GM12878 (cell line): Measurements from ENCODE around the gene HOXC9. TPM values are rescaled to one million over a fixed set of nuclear protein-coding genes. Genes with fewer than 3 reads are reported as not detected.

Experiments
- ATAC-seq: fragments of 200-7000 bp; cut with Tn5 transposase; 3 replicates; pipeline ENCODE4 v1.9.1; 2020; ENCODE audit warnings: mild to moderate bottlenecking, moderate library complexity
- BruUV-seq: library from RNA; stranded (reverse); fragments of 400-500 nt; replicated peaks from 2 replicates; lab custom pipeline; 2021; lab: Mats Ljungman, UMichigan
- CTCF ChIA-PET: fragments of 300-600 bp; sonication (Branson Sonifier 250); formaldehyde crosslinking; extraction: SDS; loops from one replicate; lab custom pipeline; 2021; ENCODE audit warnings: inconsistent platforms; lab: Yijun Ruan, JAX
- POLR2A ChIA-PET: fragments of 350-600 bp; formaldehyde crosslinking; extraction: SDS; loops from one replicate; lab custom pipeline; 2021; ENCODE audit warnings: inconsistent platforms; lab: Charles Lee
- RAD21 ChIA-PET: fragments of 300-600 bp; sonication (Branson Sonifier 250); formaldehyde crosslinking; loops from one replicate; lab custom pipeline; 2023; ENCODE audit warnings: antibody characterized with exemption; ENCODE audit not compliant: unreplicated experiment; lab: Charles Lee
- SMC1A ChIA-PET: fragments of 300-600 bp; sonication (Branson Sonifier 250); formaldehyde crosslinking; loops from one replicate; lab custom pipeline; 2023; ENCODE audit not compliant: unreplicated experiment, uncharacterized antibody; lab: Charles Lee
- DNase-seq: peaks from one replicate; pipeline ENCODE4 v3.0.0-alpha.2; 2011; ENCODE audit warnings: low read depth, low spot score
- FAIRE-seq: peaks from 3 replicates; lab custom pipeline; 2011; peaks lifted over from hg19 to GRCh38; lab: Jason Lieb, UNC
- H2AFZ ChIP-seq: 2 replicates; pipeline ENCODE4 v1.6.0; 2011; ENCODE audit warnings: low read depth, low read length, control low read depth; ENCODE audit not compliant: control insufficient read depth
- H3K27ac ChIP-seq: 2 replicates; pipeline ENCODE4 v1.5.1; 2011; ENCODE audit warnings: control low read depth; ENCODE audit not compliant: control insufficient read depth, insufficient read depth
- H3K27me3 ChIP-seq, 2 experiments: replicated peaks in 1 of 2; 2 replicates each; pipeline versions ENCODE4 v1.6.0 to v1.6.1; 2011; ENCODE audit warnings: low read length in 1 of 2; ENCODE audit not compliant: control insufficient read depth in 2 of 2, insufficient read depth in 2 of 2
- H3K36me3 ChIP-seq, 2 experiments: 2 replicates each; pipeline ENCODE4 v1.5.1; 2011; ENCODE audit warnings: low read length in 1 of 2; ENCODE audit not compliant: control insufficient read depth in 2 of 2, insufficient read depth in 2 of 2
- H3K4me1 ChIP-seq: 2 replicates; pipeline ENCODE4 v1.6.1; 2011; ENCODE audit warnings: mild to moderate bottlenecking, low read length, moderate library complexity, mixed read lengths; ENCODE audit not compliant: control insufficient read depth, insufficient read depth
- H3K4me2 ChIP-seq: 2 replicates; pipeline ENCODE4 v1.6.0; 2011; ENCODE audit warnings: control low read depth; ENCODE audit not compliant: control insufficient read depth, insufficient read depth
- H3K4me3 ChIP-seq: fragments of 200-600 bp; sonication (generic); 2 replicates; pipeline ENCODE4 v1.5.1; 2016
- H3K79me2 ChIP-seq: 2 replicates; pipeline ENCODE4 v1.6.0; 2011; ENCODE audit warnings: low read length; ENCODE audit not compliant: control insufficient read depth, insufficient read depth
- H3K9ac ChIP-seq: 2 replicates; pipeline ENCODE4 v1.8.0; 2011; ENCODE audit warnings: low read length, control low read depth, mixed read lengths; ENCODE audit not compliant: control insufficient read depth, insufficient read depth
- H3K9me3 ChIP-seq: replicated peaks from 3 replicates; pipeline ENCODE4 v1.5.1; 2011; ENCODE audit warnings: mild to moderate bottlenecking, low read length; ENCODE audit not compliant: control insufficient read depth, insufficient read depth
- H4K20me1 ChIP-seq: 2 replicates; pipeline ENCODE4 v1.6.0; 2011; ENCODE audit not compliant: control insufficient read depth, insufficient read depth
- BACH1 ChIP-seq: fragments of 450-650 bp; IDR thresholded peaks from 2 replicates; pipeline ENCODE4 v1.6.1; 2017; ENCODE audit warnings: mild to moderate bottlenecking, borderline replicate concordance
- BMI1 ChIP-seq: fragments of 450-650 bp; IDR thresholded peaks from 2 replicates; pipeline ENCODE4 v1.6.1; 2016; ENCODE audit warnings: mild to moderate bottlenecking, moderate library complexity, borderline replicate concordance
- CHD1 ChIP-seq: IDR thresholded peaks from 2 replicates; pipeline ENCODE4 v1.6.1; 2012; ENCODE audit warnings: low read depth, low read length, improper control_type of control experiment
- GABPA ChIP-seq: IDR thresholded peaks from 2 replicates; pipeline ENCODE4 v1.6.1; 2014; ENCODE audit warnings: antibody characterized with exemption, low read depth, mild to moderate bottlenecking, inconsistent platforms
- GATAD2B ChIP-seq: fragments of 450-650 bp; conservative IDR thresholded peaks from 2 replicates; pipeline ENCODE4 v1.6.1; 2017; ENCODE audit warnings: low read depth, mild to moderate bottlenecking, moderate library complexity
- HDAC6 ChIP-seq: fragments of 200-600 bp; sonication (generic); IDR thresholded peaks from one replicate; pipeline ENCODE4 v1.8.0; 2017; ENCODE audit warnings: antibody characterized with exemption; ENCODE audit not compliant: unreplicated experiment
- MEF2B ChIP-seq: fragments of 450-650 bp; IDR thresholded peaks from 2 replicates; pipeline ENCODE4 v1.6.1; 2018; ENCODE audit warnings: mild to moderate bottlenecking, moderate library complexity; ENCODE audit not compliant: partially characterized antibody, poor library complexity, severe bottlenecking
- MLLT1 ChIP-seq: fragments of 450-650 bp; IDR thresholded peaks from 2 replicates; pipeline ENCODE4 v1.6.1; 2016; ENCODE audit warnings: mild to moderate bottlenecking
- POLR2A ChIP-seq: IDR thresholded peaks from 2 replicates; pipeline ENCODE4 v1.6.1; 2011; ENCODE audit warnings: low read depth, mild to moderate bottlenecking, low read length
- RAD51 ChIP-seq: fragments of 450-650 bp; IDR thresholded peaks from 2 replicates; pipeline ENCODE4 v1.6.1; 2016; ENCODE audit warnings: moderate library complexity, mild to moderate bottlenecking, inconsistent platforms
- TAF1 ChIP-seq: IDR thresholded peaks from 2 replicates; pipeline ENCODE4 v1.6.1; 2011; ENCODE audit warnings: mild to moderate bottlenecking, low read depth, low read length, borderline replicate concordance
- YY1 ChIP-seq: IDR thresholded peaks from 2 replicates; pipeline ENCODE4 v1.6.1; 2011; ENCODE audit warnings: low read depth, mild to moderate bottlenecking, low read length
- ZNF687 ChIP-seq: fragments of 450-650 bp; IDR thresholded peaks from 2 replicates; pipeline ENCODE4 v1.6.1; 2017; ENCODE audit warnings: mild to moderate bottlenecking, moderate library complexity
- WGBS: methylation state at CpG from one replicate; pipeline ENCODE4 v1.1.6; 2016; ENCODE audit warnings: low lambda C conversion rate; ENCODE audit not compliant: insufficient replicate concordance, insufficient coverage; ENCODE audit errors: missing lambda C conversion rate; 5-methylcytosine and 5-hydroxymethylcytosine counted together
- in situ Hi-C: fragments of 300-500 bp; cut with MboI; formaldehyde crosslinking; loops from 9 replicates; pipeline ENCODE4 v1.14.3; 2018; ENCODE audit warnings: mixed read lengths
- intact Hi-C: fragments of 100-400 bp; cut with micrococcal nuclease; formaldehyde crosslinking; loops from one replicate; pipeline ENCODE4 v1.14.2; 2022; ENCODE audit not compliant: unreplicated experiment
- polyA plus RNA-seq, 11 experiments: library from polyadenylated mRNA; depleted of rRNA in 4 of 11; unstranded in 6 of 11; stranded (reverse) in 5 of 11; fragments of >200 nt; fragmentation: Nextera tagmentation in 4 of 11; fragmentation: Illumina TruSeq in 1 of 11; extraction: Ambion mirVana in 4 of 11; extraction: Trizol in 1 of 11; gene quantifications; 1 replicate in 1 of 11; 2 replicates in 10 of 11; pipeline versions ENCODE4 v1.2.1 to v1.2.3, GENCODE V29; 2011 to 2016; ENCODE audit warnings: inconsistent platforms in 2 of 11, missing spikeins in 2 of 11, low read depth in 1 of 11
- total RNA-seq, 4 experiments: library from RNA; depleted of rRNA in 3 of 4; stranded (reverse); fragments of >200 nt in 3 of 4; fragmentation: Illumina TruSeq in 1 of 4; extraction: Trizol in 1 of 4; gene quantifications; 2 replicates each; pipeline versions ENCODE4 v1.2.1 to v1.2.3, GENCODE V29; 2013 to 2021

HOXC9 gene
- total and polyA plus RNA-seq, 10 of the 15 experiments (the other 5 are each of a cell fraction or from before 2014, with no cell fraction given): not detected

- TF ChIP-seq RAD51 (no peak), POLR2A (peak; percentile 34; the same call in 1 of the 2 replicates), MLLT1 (peak; percentile 57; the same call in 1 of the 2 replicates)
These were observed 19.3 kb downstream of the HOXC9 start (continued) for GRCh38 chr12:54019091-54019811.

DNA sequence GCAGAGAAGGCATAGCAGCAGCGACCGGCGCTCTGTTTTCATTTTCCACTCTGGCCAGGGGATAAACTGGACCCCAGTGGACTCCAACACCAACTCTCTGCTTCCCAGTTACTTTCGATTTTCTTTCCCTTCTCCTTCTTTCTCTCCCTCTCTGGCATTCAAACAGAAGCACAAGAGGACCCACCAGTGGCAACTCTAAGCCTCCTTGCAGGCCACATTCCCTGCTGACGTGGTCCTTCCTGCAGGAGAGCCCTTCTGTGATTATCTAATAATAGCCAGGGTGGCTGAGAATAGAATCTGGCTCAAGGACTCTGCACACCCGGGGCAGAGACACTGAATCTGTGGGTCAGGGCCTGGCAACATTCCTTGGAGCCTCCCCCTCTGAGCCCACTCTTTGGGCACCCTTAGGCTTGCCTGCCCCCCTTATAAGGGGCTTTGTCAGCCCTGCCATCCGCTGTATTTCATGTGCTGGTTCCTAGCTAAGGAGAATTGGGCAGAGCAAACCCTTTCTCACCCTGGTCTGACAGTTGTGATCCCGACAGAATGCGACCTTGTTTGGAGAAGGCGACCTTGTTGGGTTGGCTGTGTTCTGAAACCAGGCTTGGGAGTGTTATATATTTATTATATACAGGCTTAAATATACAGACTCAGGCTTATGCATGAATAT, 20.1 kb downstream of the HOXC9 start:
- ChIA-PET RAD21 (no interaction called here), POLR2A (interaction anchor here (1.1 kb wide), 1 partner anchor 169 kb away, joined by 3 read pairs; the partner anchor contains the start of gene SMUG1), CTCF (interaction anchor here (2.6 kb wide), 1 partner anchor 13 kb away, joined by 18 read pairs; no protein-coding TSS in a partner anchor), SMC1A (no interaction called here)
- intact Hi-C loops (no loop called here), in situ Hi-C loops (loop anchor here (10.0 kb wide), 2 partner anchors 175 to 345 kb away; partner anchors contain the start of gene GPR84)
- TF ChIP-seq MLLT1 (no peak), MEF2B (no peak), BMI1 (no peak), GATAD2B (no peak), RAD51 (no peak), BACH1 (no peak), ZNF687 (no peak), TAF1 (no peak), GABPA (no peak), HDAC6 (no peak), CHD1 (no peak), YY1 (no peak)
- FAIRE-seq: no peak
- H3K36me3 ChIP-seq: no peaks in the 10 kb centered on the region
- no peak overlapping the region for H3K4me2 ChIP-seq
- no peak overlapping the region for H3K27ac ChIP-seq
- no peak overlapping the region for H3K4me3 ChIP-seq
- no peak overlapping the region for H3K9ac ChIP-seq
- DNase-seq: no peak
- H3K27me3 ChIP-seq: peaks cover 4 to 11% of the 10 kb centered on the region in 2 experiments
- BruUV-seq: no TSS peak
- H3K79me2 ChIP-seq: no peaks in the 10 kb centered on the region
- WGBS: 68% methylated on average over 10 of the region's 10 CpGs
- H4K20me1 ChIP-seq: no peaks in the 10 kb centered on the region; the same call in 1 of the 2 replicates
- H2AFZ ChIP-seq: peak overlapping the region; percentile 19; the same call in 1 of the 2 replicates
- no peaks in the 10 kb centered on the region for H3K9me3 ChIP-seq
- ATAC-seq: no peak
- H3K4me1 ChIP-seq: peaks cover 21% of the 10 kb centered on the region
